Ovary (tissue), 3 donors: ENCODE data around the gene PMVK.
"Not testable (repeated sequence)": the region's sequence is repeated elsewhere in the genome, so short reads cannot be mapped to it uniquely, and the experiment has no call there.

Experiments used
- POLR2A ChIP-seq: fragments of 450-650 bp; IDR thresholded peaks from one replicate; pipeline ENCODE4 v1.6.1; 2017; ENCODE audit warnings: antibody characterized with exemption, mild to moderate bottlenecking, moderate library complexity
- TF ChIP-seq, protein P1 (sequence below), 3 donors: fragments of 450-650 bp in 2 of 3; fragments of 200-600 bp in 1 of 3; IDR thresholded peaks; one replicate each; pipeline versions ENCODE4 v1.5.1 to v1.8.0; 2016 to 2022; ENCODE audit warnings: antibody characterized with exemption in 3 of 3, mild to moderate bottlenecking in 1 of 3
- donor health status: DM: no; HTN: no; CAD: no.

DNA sequence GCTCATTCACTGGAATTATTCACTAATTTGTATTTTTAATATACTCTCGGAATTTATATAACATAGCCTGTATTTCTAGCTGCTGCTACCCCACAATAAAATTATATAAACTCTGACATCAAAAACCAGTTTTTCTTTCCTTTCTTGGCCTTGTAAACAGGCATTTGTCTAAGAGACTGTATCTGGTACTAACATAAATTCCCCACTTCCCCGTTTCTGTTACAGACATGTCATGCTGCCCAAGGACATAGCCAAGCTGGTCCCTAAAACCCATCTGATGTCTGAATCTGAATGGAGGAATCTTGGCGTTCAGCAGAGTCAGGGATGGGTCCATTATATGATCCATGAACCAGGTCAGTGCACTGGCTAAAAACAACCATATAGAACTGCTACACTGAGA is 41.2 kb upstream of the PMVK start:
- not testable (repeated sequence) for TF ChIP-seq POLR2A
- TF ChIP-seq, protein P1, sequence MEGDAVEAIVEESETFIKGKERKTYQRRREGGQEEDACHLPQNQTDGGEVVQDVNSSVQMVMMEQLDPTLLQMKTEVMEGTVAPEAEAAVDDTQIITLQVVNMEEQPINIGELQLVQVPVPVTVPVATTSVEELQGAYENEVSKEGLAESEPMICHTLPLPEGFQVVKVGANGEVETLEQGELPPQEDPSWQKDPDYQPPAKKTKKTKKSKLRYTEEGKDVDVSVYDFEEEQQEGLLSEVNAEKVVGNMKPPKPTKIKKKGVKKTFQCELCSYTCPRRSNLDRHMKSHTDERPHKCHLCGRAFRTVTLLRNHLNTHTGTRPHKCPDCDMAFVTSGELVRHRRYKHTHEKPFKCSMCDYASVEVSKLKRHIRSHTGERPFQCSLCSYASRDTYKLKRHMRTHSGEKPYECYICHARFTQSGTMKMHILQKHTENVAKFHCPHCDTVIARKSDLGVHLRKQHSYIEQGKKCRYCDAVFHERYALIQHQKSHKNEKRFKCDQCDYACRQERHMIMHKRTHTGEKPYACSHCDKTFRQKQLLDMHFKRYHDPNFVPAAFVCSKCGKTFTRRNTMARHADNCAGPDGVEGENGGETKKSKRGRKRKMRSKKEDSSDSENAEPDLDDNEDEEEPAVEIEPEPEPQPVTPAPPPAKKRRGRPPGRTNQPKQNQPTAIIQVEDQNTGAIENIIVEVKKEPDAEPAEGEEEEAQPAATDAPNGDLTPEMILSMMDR (IDR thresholded peaks at IDR 0.05): not testable (repeated sequence)
